ENCODE results near the gene GP1BA.
A peak's percentile ranks its signal among the peaks of the same experiment; 100 is the strongest.
"Not testable (repeated sequence)": the region's sequence is repeated elsewhere in the genome, so short reads cannot be mapped to it uniquely, and the experiment has no call there.

Gene GP1BA

DNA sequence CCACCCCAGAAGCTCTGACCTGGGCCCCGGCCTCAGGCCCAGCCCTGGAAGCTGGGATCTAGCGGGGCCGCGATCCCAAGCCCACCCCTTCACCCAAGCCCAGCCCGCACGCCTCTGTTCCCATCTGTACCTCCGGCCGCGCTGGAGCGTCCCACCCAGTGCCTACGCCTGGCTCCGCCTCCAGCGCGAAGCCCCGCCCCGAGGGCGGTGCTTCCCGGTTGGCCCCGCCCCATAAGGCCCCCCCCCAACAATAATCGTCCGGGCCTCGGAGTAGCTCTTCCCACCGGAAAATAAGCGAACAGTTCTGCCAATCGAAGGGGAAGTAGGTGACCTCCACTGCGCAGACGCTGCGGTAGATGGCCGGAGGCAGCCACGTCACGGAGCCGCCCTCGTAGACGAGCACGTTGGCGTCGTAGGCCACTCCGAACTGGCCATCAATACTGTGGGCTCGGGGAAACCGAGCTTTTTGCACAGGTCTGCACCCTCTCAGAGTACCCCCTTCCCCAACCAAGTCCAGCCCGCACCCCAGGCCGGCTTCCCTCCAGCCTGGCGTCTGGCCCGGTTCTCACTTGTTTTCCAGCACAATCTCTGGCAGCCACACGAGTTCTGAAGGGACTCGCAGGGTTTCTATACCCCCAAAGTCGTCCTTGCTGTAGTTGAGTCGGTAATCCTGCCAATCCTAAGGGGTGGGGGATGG lies 30.3 kb upstream of the GP1BA start:
- DNase-seq, result no peak

DNA sequence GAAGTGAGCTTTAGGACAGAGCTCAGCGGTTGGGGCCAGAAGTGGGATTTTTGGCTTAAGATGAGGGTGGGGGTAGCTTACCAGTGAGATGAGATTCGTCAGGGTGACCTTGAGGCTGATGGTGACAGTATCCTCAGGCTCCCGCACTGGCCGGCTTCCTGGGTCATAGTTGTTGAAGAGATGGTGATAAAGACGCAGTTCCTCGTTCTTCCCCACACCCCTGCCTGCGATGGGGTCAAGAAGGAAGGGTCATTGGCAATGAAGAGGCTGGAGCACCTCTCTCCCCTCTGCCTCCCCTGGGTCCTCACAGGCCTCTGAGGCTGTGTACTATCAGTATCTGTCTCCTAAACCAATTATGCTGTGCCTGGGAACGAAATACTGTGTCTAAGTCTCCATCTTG lies 29.5 kb upstream of the GP1BA start:
- DNase-seq, result no peak

DNA sequence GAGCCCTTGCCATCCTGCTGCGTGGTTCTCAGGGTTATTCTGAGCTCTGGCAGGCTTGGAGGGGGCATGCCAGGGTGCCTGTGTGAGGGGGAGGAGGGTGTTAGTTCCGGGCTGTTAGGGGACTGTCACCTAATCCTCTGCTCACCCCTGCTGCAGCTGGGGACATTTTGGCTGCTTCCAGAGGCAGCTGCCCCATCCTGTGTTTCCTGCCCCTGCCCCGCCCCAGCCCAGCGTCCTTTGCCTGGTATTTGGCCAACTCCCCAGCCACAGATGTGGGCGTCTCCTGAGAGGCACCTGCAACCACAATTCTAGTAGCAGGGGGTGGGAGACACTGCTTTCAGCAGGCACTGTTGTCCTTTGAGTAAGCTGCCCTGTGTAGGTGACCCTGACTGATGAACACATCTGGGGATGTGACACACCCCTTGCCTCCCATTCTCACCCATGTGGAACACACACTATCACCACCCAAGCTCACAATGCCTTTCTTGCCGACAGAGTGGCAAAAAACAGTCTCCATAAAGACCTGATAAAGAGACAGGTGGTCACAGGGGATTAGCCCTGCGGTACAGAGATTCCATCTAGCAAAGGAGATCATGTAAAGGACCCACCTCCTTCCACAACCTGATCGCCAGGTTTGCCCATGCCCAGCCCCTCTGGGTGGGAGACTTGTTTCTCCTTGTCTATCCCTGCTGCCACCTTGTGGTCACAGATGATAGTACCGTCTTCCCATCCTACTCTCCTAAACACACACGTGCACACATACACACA lies 28.8 kb upstream of the GP1BA start, which contains the start of gene CHRNE:
CHRNE (minus strand) TSS at position 48 of the 768 bp plus-strand sequence; CDS start at position 13, 35 bp downstream.
- DNase-seq, result peak; percentile 10

DNA sequence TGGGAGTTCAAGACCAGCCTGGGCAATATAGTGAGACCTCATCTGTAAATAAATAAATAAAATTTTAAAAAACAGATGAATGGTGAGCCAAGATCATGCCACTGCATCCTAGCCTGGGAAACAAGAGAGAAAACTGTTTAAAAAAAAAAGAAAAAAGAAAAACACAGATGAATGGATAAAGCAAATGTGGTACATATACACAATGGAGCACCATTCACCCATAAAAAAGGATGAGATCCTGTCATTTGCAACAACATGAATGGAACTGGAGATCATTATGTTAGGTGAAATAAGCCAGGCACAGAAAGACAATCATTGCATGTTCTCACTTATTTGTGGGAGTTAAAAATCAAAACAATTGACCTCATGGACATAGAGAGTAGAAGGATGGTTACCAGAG lies 25.4 kb upstream of the GP1BA start:
- DNase-seq, result not testable (repeated sequence)

DNA sequence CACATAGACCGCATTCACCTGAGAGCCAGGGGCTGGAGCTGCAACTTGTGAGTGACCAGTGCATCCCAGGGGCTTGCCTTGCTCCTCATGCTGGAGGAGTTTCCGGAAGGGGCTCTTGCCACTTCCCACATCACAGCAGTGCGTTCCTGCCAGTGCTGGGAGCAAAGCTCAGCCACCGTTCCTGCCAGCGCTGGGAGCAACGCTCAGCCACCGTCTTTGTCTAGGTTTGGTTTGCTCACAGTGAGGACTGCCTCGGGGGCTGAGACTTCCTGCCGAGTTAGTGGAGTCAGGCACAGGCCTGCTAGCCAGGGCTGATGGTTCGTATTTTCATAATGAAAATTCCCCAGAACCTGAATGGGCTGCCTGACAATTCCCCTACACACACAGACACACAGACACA lies 23.8 kb upstream of the GP1BA start:
- DNase-seq, result no peak

DNA sequence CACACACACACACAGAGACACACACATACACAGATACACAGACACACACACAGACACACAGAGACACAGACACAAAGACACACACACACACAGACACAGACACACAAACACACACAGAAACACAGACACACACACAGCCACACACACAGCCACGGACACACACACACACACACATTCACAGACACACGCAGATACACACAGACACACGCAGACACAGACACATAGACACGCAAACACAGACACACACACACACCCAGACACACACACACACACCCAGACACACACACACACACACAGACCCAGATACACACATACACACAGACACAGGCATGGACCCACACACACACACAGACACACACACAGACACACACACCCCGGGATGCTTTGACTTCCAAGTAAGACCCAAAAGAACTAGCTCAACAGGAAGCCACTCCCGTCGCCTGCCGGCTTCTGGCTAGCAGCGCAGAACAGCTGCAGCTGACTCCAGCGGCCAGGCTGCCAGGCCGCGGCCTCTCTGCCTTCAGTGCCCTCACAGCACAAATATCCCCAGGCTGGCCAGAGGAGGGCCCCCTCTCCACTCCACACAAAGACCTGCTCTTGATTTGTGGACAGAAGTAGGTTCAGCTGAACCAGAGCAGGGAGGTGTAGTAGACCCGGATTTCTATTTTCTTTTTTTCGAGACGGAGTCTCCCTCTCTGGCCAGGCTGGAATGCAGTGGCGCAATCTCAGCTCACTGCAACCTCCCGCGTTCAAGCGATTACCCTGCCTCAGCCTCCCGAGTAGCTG lies 23.2 kb upstream of the GP1BA start:
- DNase-seq, result peak; percentile 7

DNA sequence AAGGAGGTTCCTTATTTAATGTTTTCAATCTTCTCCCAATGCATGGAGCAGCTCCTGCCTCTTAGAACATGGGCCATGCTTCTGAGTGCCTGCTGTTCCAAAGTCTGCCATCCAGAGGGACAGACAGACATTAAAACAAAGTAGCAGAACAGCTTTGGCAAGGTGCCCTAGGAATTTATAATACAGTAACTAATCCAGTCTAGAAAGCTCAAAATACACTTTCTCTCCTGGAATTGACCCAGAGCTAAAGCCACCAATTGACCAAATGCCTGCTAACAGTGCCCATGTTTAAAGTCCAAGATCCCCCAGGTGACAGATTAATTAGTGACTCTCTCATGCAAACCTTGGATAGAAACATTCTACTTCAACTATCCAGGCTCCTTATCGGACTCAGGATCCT lies 18.1 kb upstream of the GP1BA start:
- no peak for DNase-seq

DNA sequence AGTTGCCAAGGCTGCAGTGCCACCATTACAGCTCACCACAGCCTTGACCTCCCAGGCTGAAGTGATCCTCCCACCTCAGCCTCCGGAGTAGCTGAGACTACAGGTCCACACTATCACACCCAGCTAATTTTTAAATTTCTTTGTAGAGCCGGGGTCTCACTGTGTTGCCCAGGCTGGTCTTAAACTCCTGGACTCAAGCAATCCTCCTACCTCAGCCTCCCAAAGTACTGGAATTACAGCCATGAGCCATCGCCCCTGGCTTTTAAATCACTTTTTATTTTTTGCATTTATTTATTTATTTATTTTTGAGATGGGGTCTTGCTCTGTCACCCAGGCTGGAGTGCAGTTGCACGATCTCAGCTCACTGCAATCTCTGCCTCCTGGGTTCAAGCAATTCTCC lies 17.5 kb upstream of the GP1BA start:
- not testable (repeated sequence) for DNase-seq

DNA sequence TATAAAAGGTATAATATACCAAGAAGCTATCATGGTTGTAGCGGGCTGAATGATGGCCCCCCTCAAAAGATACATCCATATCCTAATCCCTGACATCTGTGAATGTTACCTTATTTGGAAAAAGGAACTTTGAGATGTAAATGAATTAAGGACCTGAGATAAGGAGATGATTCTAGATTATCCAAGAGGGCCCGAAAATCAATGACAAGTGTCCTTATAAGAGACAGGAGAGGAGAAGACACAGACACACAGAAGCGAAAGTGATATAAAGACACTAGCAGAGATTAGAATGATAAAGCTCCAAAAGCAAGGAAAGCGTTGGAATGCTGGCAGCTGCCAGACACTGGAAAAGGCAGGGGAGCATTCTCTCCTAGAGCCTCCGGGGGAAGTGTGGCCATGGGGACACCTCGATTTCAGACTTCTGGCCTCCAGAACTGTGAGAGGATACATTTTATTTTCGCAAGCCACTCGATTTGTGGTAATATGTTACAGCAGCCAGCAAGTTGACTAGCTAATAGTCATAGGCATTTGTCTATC lies 12.5 kb upstream of the GP1BA start:
- DNase-seq, result no peak

DNA sequence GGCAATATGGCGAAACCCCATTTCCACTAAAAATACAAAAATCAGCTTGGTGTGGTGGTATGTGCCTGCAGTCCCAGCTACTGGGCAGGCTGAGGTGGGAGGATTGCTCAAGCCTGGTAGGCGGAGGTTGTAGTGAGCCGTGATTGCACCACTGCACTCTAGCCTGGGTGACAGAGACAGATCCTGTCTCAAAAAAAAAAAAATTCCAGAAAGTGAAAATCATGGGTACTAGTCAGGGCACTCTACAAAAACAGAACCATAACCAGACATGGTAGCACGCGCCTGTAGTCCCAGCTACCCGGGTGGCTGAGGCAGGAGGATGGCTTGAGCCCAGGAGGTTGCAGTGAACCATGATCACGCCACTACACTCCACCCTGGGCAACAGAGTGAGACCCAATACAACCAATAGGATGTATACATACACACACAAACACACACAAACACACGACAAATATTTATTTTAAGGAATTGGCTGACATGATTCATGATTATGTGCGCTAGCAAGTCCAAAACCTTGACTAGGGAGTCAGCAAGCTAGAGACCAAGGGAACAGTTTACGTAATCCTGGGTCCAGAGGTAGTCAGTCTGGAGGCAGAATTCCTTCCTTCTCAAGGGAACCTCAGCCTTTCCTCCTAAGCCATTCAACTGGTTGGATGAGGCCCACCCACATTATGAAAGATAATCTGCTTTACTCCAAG lies 11.6 kb upstream of the GP1BA start:
- no peak for DNase-seq

DNA sequence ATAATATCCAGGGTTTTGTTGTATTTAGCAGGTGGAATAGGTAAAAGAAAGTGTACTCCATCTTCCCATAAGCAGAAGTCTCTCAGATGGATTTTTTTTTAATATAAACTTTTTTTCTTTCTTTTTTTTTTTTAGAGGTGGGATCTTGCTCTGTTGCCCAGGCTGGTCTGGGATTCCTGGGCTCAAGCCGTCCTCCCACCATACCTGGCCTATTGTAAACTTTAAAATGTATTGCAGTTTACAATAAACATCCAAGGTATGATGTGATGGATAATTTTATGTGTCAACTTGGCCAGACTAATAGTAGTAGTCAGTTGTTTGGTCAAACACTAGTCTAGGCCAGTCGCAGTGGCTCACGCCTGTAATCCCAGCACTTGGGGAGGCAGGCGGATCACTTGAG lies 10.8 kb upstream of the GP1BA start:
- no peak for DNase-seq

DNA sequence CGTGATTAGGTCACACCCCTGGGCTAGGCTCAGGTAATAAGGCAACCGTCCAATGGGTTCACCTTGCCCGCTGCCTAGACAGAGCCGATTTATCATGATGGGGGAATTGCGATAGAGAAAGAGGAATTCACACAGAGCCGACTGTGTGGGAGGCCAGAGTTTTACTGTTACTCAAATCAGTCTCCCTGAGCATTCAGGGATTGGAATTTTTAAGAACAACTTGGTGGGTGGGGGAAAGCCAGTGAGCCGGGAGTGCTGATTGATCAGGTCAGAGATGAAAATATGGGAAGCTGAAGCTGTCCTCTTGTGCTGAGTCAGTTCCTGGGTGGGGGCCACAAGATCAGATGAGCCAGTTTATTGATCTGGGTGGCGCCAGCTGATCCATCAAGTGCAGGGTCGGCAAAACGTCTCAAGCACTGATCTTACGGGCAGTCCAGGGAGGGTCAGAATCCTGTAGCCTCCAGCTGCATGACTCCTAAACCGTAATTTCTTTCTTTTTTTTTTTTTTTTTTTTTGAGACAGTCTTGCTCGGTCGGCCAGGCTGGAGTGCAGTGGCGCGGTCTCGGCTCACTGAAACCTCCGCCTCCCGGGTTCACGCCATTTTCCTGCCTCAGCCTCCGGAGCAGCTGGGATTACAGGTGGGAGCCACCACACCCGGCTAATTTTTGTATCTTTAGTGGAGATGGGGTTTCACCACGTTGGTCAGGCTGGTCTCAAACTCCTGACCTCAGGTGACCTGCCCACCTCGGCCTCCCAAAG lies 5.3 kb upstream of the GP1BA start:
- not testable (repeated sequence) for DNase-seq

DNA sequence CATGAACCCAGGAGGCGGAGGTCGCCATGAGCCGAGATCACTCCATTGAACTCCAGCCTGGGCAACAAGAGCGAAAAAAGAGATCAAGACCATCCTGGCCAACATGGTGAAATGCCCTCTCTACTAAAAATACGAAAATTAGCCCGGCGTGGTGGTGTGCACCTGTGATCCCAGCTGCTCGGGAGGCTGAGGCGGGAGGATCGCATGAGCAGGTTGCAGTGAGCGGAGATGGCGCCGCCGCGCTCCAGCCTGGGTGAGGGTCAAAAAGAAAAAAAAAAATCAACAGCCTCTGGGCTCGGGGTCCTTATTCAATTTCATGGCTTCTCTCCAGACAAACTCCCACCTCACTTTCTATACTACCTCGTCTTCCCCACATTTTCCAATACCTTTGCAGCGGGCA lies 3.2 kb upstream of the GP1BA start:
- DNase-seq, result no peak

DNA sequence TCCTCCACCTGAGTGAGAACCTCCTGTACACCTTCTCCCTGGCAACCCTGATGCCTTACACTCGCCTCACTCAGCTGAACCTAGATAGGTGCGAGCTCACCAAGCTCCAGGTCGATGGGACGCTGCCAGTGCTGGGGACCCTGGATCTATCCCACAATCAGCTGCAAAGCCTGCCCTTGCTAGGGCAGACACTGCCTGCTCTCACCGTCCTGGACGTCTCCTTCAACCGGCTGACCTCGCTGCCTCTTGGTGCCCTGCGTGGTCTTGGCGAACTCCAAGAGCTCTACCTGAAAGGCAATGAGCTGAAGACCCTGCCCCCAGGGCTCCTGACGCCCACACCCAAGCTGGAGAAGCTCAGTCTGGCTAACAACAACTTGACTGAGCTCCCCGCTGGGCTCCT lies 679 bp downstream of the GP1BA start:
- DNase-seq, result no peak

DNA sequence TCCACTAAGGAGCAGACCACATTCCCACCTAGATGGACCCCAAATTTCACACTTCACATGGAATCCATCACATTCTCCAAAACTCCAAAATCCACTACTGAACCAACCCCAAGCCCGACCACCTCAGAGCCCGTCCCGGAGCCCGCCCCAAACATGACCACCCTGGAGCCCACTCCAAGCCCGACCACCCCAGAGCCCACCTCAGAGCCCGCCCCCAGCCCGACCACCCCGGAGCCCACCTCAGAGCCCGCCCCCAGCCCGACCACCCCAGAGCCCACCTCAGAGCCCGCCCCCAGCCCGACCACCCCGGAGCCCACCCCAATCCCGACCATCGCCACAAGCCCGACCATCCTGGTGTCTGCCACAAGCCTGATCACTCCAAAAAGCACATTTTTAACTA lies 1.6 kb downstream of the GP1BA start:
- DNase-seq, result no peak

DNA sequence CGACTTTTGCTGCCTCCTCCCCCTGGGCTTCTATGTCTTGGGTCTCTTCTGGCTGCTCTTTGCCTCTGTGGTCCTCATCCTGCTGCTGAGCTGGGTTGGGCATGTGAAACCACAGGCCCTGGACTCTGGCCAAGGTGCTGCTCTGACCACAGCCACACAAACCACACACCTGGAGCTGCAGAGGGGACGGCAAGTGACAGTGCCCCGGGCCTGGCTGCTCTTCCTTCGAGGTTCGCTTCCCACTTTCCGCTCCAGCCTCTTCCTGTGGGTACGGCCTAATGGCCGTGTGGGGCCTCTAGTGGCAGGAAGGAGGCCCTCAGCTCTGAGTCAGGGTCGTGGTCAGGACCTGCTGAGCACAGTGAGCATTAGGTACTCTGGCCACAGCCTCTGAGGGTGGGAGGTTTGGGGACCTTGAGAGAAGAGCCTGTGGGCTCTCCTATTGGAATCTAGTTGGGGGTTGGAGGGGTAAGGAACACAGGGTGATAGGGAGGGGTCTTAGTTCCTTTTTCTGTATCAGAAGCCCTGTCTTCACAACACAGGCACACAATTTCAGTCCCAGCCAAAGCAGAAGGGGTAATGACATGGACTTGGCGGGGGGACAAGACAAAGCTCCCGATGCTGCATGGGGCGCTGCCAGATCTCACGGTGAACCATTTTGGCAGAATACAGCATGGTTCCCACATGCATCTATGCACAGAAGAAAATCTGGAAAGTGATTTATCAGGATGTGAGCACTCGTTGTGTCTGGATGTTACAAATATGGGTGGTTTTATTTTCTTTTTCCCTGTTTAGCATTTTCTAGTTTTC lies 2.3 kb downstream of the GP1BA start:
- DNase-seq, result peak; percentile 23

DNA sequence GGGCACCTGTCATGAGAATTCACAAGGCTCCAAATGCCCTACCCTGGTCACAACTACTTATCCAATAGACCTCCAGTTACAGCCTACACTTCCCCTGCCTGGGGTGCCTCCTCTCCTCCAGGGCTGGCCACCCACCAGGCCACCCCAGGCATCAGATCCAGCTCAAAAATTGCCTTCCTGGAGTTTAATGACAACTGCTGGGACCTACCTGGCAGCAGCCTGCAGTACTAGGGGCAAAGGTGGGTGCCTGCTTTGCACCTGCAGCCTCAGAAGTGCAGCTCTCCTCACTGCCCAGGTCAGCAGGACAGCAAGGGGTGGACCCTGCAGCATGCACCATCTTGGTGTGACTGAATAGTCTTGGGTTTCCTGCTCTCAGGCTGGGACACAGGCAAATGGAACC lies 3.6 kb downstream of the GP1BA start:
- DNase-seq, result no peak

DNA sequence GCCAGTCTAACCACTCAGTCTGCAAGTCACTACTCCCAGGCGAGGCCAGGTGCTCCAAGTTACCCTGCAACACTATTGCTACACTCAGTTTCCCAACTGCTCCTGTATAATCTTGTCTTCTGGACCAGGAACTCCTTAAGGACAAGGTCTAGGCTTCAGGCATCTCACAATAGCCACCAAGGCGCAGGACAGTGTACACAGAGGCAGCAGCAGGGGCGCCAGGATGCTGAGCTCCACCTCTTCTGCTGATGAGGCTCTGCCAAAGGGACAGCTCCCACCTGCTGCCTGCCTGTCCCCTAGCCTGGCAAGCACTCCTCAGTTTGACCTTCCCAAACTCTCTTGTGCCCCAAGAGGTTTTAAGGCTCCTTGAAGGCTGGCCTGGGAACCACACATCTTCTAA lies 4.4 kb downstream of the GP1BA start:
- no peak for DNase-seq

DNA sequence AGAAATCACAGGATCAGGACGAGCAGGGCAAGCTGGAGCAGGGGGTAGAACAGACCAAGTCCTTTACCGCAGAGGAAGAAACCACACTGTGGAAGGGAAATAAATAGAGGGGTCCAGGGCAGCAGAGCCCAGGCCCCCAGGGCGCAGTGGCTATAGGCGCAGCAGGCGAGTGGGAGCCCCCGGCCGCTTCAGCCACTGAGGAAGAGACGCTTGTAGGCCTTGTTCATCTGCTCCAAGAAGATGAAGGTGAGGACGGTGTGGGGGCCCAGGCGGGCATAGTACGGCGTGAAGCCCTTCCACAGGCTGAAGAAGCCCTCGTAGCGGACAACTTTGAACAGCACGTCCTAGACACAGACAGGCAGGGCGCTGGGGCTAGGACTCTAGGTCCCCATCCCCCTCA lies 5.5 kb downstream of the GP1BA start:
- DNase-seq, result no peak

DNA sequence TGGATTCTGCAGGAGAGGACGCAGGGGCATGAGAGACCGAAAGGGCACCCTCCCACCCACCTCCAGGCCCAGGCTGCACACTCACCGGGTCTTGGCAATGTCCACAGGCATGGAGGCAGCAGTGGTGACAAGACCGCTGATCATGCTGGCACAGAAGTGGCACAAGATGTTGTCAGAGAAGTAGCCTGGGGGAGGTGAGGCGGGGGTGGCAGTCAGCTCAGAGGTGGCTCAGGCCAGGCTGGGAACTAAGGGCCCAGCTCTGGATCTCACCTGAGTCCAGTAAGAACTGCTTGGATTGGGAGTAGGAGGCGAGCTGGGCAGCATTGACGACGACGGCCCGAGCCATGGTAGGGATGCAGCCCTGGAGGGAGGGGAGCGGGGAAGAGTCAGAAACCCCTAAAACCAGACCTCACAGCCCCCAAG lies 6.0 kb downstream of the GP1BA start:
- DNase-seq, result no peak

All from KG1 (cell line).